GM12891 (cell line): ENCODE results near the gene RHBDD1.

Experiments used
- POLR2A ChIP-seq: IDR thresholded peaks from 2 replicates; pipeline ENCODE4 v1.6.1; 2011; ENCODE audit warnings: low read depth, low read length, control low read depth
- POLR2AphosphoS5 ChIP-seq: IDR thresholded peaks from 2 replicates; pipeline ENCODE4 v1.6.1; 2011; ENCODE audit warnings: low read depth, low read length, control low read depth
- SPI1 ChIP-seq: IDR thresholded peaks from 2 replicates; pipeline ENCODE4 v1.6.1; 2011; ENCODE audit warnings: low read depth, low read length, control low read depth
- TAF1 ChIP-seq: IDR thresholded peaks from 2 replicates; pipeline ENCODE4 v1.6.1; 2011; ENCODE audit warnings: low read depth, low read length, control low read depth

GRCh38 chr2:226850024-226850423 is 14.2 kb downstream of the RHBDD1 start:
- TF ChIP-seq POLR2AphosphoS5 (no peak), TAF1 (no peak), POLR2A (no peak), SPI1 (no peak)
